Hepatocyte (in vitro differentiated cells): ENCODE data around the gene PDE7B.

Source experiments
- EZH2 ChIP-seq: fragments of 200-600 bp; sonication (generic); IDR thresholded peaks from 2 replicates; pipeline ENCODE4 v1.6.1; 2016; ENCODE audit warnings: antibody characterized with exemption, mild to moderate bottlenecking, borderline replicate concordance
- EZH2phosphoT487 ChIP-seq: fragments of 200-600 bp; sonication (generic); IDR thresholded peaks from one replicate; pipeline ENCODE4 v1.6.1; 2018; ENCODE audit warnings: antibody characterized with exemption, mild to moderate bottlenecking, low read depth, moderate library complexity; ENCODE audit not compliant: unreplicated experiment, severe bottlenecking
- TF ChIP-seq, protein P1 (sequence below): fragments of 200-600 bp; sonication (generic); IDR thresholded peaks from 2 replicates; pipeline ENCODE4 v1.5.1; 2016; ENCODE audit warnings: antibody characterized with exemption, mild to moderate bottlenecking; ENCODE audit not compliant: poor library complexity

DNA sequence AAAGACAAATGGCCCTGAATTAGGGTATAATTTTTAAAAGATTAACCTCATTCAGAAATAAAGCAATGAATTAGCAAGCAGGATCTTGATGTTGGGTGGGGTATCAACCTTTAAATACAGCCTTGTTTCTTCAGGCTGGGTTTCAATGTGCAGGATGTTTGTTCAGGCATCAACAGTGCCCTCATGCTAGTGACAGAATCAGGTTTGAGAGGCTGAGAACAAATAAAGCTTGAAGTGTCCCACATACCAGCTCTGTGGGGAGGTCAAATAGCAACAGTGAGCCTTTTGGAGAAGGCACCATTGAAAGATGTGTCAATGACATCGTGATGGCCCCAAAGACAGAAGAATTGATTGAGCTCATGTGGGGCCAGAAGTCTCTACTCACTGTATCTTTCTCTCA lies 330.4 kb downstream of the PDE7B start:
- TF ChIP-seq, protein P1, sequence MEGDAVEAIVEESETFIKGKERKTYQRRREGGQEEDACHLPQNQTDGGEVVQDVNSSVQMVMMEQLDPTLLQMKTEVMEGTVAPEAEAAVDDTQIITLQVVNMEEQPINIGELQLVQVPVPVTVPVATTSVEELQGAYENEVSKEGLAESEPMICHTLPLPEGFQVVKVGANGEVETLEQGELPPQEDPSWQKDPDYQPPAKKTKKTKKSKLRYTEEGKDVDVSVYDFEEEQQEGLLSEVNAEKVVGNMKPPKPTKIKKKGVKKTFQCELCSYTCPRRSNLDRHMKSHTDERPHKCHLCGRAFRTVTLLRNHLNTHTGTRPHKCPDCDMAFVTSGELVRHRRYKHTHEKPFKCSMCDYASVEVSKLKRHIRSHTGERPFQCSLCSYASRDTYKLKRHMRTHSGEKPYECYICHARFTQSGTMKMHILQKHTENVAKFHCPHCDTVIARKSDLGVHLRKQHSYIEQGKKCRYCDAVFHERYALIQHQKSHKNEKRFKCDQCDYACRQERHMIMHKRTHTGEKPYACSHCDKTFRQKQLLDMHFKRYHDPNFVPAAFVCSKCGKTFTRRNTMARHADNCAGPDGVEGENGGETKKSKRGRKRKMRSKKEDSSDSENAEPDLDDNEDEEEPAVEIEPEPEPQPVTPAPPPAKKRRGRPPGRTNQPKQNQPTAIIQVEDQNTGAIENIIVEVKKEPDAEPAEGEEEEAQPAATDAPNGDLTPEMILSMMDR: no peak
- TF ChIP-seq EZH2: no peak
- no peak for TF ChIP-seq EZH2phosphoT487
